ENCODE measurements around the gene AKT2.

AKT2 gene

DNA sequence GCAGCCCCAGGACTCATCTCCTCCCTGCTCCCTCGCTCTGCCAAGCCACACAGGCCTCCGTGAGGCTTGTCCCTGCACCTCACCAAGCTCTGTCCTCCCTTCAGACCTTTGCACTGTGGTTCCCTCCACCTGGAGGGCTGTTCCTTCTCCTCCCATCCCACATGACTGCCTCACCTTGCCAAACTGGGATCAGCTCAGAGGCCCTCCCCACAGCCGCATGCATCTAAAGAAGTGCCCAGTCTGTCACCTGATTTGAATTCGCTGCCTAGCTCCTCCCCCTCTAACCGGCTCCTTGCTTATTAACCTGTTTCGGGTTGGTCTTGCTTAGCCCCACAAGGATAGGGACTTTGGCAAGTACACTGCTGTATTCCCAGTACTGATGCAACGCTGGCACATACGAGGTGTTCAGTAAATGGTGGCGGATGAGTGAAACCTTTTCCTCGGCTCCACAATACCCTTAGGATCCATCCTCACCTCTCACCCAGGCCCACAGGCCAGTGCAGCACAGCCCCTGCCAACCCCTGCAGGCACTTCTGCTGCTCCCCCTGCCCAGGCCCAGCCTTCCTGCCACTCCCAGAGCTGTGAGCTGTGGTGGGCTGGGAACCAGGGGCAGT, 4.4 kb downstream of the AKT2 start:
- no peak overlapping the region for H3K4me3 ChIP-seq (ENCODE audit: low read length)
- TF ChIP-seq CTCF (IDR thresholded peaks at IDR 0.05; ENCODE audit: insufficient read depth, low read depth, low read length, missing control alignments), result no peak
- DNase-seq (ENCODE audit: low read depth), result peak; percentile 54

GRCh38 chr19:40279761-40280607, 5.2 kb downstream of the AKT2 start:
- TF ChIP-seq CTCF (IDR thresholded peaks at IDR 0.05; ENCODE audit: insufficient read depth, low read depth, low read length, missing control alignments), result no peak
- H3K4me3 ChIP-seq (ENCODE audit: low read length), result no peak overlapping the region
- no peak for DNase-seq (ENCODE audit: low read depth)

DNA sequence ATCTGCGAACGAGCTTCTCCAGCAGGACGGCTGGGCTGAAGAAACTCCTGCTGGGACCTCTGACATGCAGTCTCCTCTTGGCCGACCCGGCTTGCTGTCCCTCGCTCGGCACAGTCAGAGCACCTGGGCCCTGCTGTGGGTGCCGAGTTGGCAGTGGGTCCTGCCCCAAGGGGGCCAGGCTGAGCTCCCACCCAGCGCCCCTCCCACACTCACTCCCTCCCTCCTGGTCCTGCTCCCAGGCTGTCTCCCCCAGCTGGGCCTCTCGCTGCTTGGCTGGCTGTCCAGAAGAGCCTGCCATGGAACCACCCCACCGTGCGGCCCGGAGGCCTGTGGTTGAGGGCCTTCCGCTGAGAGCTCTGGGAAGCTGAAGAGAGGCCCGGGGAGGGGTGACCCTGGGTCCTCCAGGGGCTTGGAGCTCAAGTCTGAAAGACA, 6.0 kb downstream of the AKT2 start:
- TF ChIP-seq CTCF (IDR thresholded peaks at IDR 0.05; ENCODE audit: insufficient read depth, low read depth, low read length, missing control alignments), result no peak
- no peak for DNase-seq (ENCODE audit: low read depth)
- no peak overlapping the region for H3K4me3 ChIP-seq (ENCODE audit: low read length)

DNA sequence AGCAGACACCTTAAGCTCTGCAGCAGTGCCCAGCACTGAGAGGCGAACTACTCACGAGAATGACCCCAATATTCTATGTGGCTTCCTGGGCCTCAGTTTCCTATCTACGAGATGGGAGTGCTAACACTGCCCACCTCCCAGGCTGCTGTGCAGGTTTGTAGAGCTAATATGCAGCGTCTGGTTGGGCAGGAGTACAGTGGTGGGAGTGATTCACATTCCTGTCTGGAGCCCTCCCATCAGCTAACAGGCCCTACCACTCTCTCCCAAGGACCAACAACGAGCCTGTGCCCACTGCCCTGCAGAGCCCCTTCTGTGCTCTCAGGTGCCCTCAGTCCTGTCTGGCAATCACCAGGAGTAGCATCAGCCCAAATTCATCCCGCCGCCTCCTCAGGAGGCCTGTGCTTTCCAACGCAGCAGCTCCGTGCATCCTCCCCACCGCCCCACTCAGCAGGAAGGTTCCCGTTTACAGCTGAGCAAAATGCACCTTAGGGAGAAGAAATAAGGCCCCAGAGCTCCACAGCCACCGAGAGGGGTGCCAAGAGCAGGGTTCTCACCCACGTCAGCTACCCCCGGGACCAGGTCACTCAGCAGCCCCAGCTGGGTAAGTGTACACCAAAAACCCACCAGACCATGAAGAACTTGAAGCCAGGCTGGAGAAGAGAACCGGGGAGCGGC, 6.6 kb downstream of the AKT2 start:
- H3K4me3 ChIP-seq (ENCODE audit: low read length), result no peak overlapping the region
- no peak for TF ChIP-seq CTCF (IDR thresholded peaks at IDR 0.05; ENCODE audit: insufficient read depth, low read depth, low read length, missing control alignments)
- no peak for DNase-seq (ENCODE audit: low read depth)

- DNase-seq (ENCODE audit: low read depth), result no peak
- no peak for TF ChIP-seq CTCF (IDR thresholded peaks at IDR 0.05; ENCODE audit: insufficient read depth, low read depth, low read length, missing control alignments)
- H3K4me3 ChIP-seq (ENCODE audit: low read length), result no peak overlapping the region
Measured at GRCh38 chr19:40277356-40278059, 7.6 kb downstream of the AKT2 start.

DNA sequence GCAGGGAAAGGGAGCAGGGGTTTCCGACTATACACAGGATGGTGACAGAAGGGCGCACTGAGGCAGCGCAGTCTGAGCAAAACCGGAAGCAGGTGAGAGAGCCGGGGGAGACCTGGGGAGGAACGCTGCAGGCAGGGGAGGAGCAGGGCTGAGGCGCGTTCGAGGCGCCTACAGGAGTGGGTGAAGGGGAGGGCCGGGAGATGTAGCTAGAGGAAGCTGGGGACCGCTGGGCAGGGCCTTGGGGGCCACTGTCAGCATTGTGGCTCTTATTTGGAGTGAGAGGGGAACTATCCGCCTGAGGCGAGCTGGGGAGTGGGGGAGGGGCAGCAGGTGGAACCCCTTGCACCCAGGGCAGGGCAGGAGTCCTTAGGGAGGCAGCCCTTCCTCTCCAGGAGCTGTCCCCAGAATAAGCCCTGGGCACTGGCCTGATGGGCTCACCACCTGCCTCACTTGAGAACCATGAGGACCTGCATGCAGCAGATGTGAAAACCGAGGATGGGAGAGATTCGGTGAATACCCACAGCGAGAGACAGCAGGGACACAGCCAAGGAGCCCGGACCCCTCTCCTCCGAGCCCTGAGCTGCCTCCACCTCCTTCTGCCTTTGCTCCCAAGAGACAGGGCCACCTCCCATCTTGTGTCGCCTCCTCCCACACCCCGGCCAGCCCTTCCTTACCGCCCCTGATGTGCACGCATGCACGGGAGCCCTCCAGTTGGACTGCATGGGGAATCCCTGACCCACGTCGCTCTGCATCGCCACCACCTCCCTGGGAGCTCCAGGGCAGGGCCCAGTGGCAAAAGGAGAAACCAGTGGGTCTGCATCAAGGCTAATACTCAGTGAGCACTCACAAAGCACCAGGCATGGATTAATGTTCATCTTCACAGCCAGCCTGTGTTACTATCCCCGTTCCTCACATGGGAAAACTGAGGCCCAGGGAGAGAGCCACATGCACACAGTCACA, 10.3 kb downstream of the AKT2 start:
- no peak for TF ChIP-seq CTCF (IDR thresholded peaks at IDR 0.05; ENCODE audit: insufficient read depth, low read depth, low read length, missing control alignments)
- DNase-seq (ENCODE audit: low read depth), result no peak
- H3K4me3 ChIP-seq (ENCODE audit: low read length), result no peak overlapping the region
